Stimulated activated naive CD4-positive, alpha-beta T cell treated with Interleukin-2 at 50 U/mL for 16 hours (primary cell): Measurements from ENCODE around the gene FSTL5.

ENCODE experiments used
- DNase-seq: peaks from one replicate; lab custom pipeline; 2025; lab: John Stamatoyannopoulos, UW

Gene FSTL5

DNA sequence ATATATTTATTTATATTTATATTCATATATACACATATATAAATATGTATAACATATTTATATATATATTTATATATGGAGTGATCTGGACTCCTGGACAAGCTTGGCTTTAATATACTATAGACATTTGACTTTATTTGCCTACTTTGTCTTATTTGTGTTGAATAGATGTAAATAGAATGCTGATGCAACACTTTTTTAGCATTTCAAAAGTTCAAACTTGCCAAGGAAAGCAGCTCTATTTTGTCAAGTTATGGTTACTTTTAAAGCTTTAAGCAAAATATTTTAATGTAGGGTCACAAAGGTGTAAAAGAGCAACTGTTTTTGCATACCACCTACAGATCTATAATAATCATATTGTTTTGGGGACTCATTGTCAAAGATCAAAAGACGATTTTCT is 61.1 kb downstream of the FSTL5 start:
- no peak for DNase-seq

- DNase-seq = no peak
Observed at GRCh38 chr4:162101337-162101736, 62.5 kb downstream of the FSTL5 start.

DNA sequence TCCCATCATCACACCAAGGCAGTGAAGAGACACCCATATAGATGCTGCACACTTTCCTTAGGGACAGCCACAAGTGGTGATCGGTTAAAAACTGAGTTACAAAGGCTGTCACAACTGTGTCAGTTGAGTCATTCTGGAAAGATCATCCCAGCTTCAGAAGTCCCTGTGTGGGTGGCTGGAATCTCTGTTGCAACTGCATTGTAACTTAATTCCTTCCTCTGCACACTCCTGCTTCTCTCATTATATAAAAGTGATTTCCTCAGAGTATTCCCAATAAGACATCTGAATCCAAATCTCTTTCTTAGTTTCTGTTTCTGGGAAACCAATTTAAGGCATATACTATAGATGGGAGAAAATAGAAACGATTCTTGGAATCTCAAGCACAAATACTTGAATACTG is 88.1 kb downstream of the FSTL5 start:
- no peak for DNase-seq

GRCh38 chr4:162061214-162061613 is 102.6 kb downstream of the FSTL5 start:
- DNase-seq = no peak

GRCh38 chr4:162059656-162060055 is 104.1 kb downstream of the FSTL5 start:
- no peak for DNase-seq

DNA sequence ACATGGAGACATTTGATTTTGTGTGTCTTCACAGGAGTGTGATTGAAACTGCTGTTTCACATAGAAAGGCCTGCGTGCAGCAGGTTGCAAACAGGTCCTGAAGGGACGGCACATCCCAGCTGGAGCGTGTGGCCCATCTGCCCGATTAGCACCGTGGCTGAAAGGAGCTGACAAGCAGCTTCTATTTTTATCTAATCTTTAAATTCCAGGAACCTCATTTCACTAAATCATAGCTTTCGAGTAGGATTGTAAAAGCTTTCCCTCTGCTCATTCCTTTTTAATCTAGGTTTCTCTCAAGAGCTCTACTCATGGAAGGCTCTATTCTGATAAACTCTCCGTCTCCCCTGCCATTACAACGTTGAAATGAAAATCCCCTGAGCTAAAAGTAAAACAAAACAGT is 106.8 kb downstream of the FSTL5 start:
- no peak for DNase-seq

DNA sequence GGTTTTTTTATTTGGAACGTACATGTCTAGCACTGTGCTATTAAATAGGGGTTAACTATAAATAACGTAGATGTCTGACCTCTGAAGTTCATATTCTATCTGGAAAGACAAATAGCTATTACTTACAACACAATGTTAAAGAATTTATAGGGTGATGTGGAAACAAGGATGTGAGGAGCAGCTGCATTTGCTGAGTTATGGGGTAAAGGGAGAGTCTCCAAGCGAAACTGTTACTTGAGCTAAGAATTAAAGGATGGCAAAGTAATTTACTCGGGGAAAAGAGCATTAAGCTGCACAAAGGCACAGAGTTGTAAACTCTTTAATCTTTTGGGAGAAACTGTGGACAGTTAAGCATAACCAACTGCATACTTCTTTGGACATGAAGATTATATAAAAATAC is 117.7 kb downstream of the FSTL5 start:
- no peak for DNase-seq

DNA sequence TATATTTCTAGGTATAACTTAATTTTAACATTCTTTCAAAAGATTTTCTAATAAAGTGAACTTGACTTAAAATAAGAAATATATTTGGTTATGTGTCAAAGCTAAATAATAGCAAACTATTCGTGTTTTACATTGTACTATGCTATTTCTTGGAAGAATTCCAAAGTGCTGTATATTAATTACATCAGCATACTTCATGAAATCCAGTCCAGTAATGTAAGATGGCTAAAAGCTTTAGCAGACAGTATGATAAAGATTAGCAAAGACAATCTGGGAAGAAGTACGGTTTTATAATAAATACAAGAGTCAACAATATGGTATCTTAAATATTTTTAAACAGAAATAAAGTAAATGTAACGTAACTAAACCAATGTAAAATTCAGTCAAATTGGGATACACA is 125.7 kb downstream of the FSTL5 start:
- no peak for DNase-seq

GRCh38 chr4:162017863-162018262 is 145.9 kb downstream of the FSTL5 start:
- DNase-seq = no peak

DNA sequence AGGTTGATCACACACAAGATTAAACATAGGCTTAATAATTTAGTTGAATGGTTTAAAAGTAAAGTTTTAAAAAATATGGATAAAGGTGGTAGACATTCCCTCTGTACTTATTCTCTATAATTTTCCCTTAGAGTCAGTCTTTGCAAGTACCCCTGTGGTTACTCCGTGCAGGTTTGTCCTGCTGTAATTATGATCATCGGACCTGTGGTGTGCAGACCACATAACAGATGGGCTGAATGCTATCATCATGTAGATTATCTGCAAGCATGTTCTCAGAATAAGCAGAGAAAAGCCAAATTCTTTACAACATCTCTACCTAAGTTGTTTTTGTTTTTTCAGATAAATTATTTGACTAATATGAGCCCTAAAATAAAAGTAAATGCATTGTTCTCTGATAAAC is 146.8 kb downstream of the FSTL5 start:
- DNase-seq = no peak

- no peak for DNase-seq
Observed at GRCh38 chr4:162016219-162016618, 147.6 kb downstream of the FSTL5 start.

DNA sequence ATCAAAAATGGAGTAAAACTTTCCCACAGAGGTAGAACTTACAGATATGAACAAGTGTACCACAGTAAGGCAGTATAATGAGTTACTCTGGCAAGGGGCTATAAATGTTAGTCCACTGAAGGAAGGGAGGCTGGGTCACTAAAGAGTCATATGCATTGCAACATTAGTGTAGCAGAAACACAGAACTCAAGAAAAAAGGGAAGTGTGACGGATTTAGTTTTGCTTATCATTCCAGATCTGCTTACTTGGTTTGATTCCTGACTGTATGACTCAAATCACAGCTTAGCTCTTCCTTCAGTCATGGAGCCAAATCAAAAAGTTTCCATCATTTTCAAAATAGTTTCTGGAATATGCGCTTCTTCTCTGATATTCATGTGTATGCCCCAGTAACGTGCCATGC is 148.7 kb downstream of the FSTL5 start:
- no peak for DNase-seq

DNA sequence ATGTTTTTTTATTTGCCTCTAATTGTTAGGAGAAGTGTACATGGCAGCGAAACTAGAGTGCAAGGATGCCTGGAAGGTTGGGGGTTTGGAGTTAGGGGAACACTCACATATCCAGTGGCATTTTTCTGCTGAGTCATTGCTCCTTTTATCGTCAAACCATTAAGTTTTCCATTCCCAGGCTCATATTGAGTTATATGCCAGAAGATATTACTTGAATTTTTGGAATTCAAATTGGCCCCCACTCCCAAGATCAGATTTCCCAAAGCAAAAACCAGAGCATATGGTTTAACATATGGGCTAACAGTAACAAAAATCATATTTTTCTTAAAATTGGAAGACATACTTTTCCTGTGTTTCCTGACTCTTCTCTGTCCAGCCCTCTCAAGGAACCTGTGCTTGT is 152.7 kb downstream of the FSTL5 start:
- DNase-seq = no peak

- no peak for DNase-seq
Observed at GRCh38 chr4:162010362-162010761, 153.4 kb downstream of the FSTL5 start.

GRCh38 chr4:161992317-161992716 is 171.5 kb downstream of the FSTL5 start:
- no peak for DNase-seq

GRCh38 chr4:161991811-161992210 is 172.0 kb downstream of the FSTL5 start:
- DNase-seq = no peak

DNA sequence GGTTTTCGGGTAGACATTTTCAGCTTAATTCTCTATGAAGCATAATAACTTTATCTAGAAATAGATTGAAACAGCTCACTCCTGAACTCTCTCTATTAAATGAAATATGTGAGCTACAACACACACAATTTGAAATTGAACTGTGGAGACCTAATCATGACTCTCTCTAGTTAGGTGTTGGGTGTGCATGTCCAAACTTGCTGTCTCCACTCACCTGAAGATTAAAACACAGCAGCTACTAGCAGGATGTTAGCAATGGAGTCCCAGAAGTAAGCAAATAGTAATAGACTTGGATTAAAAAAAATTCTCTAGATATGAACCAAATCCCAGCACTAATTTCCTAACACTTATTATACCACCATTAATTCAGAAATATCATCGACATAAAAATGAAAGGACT is 173.1 kb downstream of the FSTL5 start:
- no peak for DNase-seq

DNA sequence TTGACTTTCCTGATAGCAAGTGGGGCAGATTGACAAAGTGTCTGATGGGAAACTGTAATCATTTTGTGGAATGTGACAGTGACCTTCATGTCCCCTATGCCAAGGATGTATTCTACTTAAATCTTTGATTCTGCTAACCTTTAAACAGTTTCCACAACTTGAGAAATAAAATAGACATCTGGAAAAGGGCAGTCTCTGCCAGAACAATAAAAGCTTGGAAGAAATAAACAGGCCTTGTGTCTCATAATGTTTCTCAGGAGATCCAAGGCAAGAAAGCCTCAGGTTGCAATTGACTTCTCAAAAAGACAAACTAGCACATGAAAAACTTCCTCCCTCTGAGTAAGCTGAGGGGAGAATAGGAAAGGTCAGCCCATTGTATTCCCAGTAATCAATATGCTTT is 174.9 kb downstream of the FSTL5 start:
- no peak for DNase-seq

DNA sequence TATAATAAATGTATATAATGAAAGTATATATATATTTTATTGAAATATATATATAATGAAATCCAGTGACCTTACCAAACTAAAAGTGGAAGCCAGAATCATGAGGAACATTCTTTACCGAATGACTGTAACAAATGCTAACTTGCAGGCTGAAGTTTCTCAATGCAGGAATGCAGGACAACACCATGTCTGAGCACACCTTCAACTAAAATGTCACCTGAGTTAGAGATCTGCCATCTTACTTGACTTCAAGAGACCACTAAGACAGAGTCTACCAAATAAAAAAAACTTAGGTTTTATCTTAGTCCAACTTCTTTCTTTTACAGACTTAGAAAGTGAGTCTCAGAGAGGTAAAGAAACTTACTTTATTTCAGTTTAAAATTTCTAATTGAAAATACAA is 176.2 kb downstream of the FSTL5 start:
- DNase-seq = no peak

GRCh38 chr4:161952382-161952781 is 211.4 kb downstream of the FSTL5 start:
- no peak for DNase-seq

DNA sequence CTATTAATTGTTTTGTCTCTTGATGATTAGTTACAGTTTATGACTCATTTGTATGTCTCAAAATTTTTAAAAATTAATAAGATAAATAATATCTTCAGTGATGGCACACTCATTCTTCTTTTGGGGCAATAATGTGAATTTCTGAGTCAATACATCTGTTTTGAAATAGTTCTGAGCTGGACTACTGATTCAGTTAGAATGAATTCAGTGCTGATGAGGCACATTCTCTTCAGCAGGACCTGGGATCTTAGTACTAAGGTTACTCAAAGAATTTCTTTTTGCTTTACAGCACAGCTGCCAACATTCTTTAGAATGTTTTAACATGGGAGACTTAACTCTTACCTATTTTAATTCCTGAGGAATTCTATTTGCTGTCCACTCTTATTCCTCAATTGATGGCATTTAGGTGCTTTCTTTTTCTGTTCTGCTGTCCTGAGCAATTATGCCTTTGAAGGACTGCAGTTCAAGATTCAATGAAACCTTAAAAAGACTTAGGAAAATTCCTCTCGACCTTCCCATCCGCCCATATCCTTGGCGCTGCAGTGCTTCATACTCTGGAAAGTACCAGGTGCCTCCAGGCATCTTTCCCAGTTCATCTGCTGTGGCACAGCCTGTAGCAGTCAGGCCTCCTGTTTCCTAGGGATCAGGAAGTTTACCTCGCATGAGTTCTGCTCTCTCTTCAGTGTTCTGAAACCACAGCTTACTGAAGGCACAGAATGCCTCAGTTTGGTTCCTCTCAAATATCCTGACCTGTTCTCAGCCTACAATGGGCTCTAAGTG is 213.7 kb downstream of the FSTL5 start:
- no peak for DNase-seq

GRCh38 chr4:161948026-161948770 is 215.6 kb downstream of the FSTL5 start:
- no peak for DNase-seq

GRCh38 chr4:161937596-161937995 is 226.2 kb downstream of the FSTL5 start:
- DNase-seq = no peak
